Right lobe of liver (tissue), 6 donors: ENCODE measurements around the gene TNS3. TPM values are rescaled to one million over a fixed set of nuclear protein-coding genes. Genes with fewer than 3 reads are reported as not detected.

ENCODE experiments used
- ATAC-seq, 4 donors: fragments of 200-7000 bp; cut with Tn5 transposase; one replicate each; pipeline ENCODE4 v1.9.1; 2020; ENCODE audit warnings: mild to moderate bottlenecking in 4 of 4, moderate library complexity in 4 of 4
- DNase-seq, 3 donors: peaks; one replicate each; pipeline ENCODE4 v3.0.0-alpha.2; 2020
- H3K27ac ChIP-seq, 3 donors: fragments of 200-600 bp; one replicate each; pipeline ENCODE4 v1.8.0; 2022
- H3K27me3 ChIP-seq, 2 donors: fragments of 200-600 bp; one replicate each; pipeline ENCODE4 v1.8.0; 2022
- H3K36me3 ChIP-seq, 4 donors: fragments of 200-600 bp; sonication (generic) in 1 of 4; one replicate each; pipeline versions ENCODE4 v1.5.1 to v1.8.0; 2017 to 2022; ENCODE audit warnings: control low read depth in 1 of 4
- H3K4me1 ChIP-seq, 4 donors: fragments of 200-600 bp; sonication (generic) in 1 of 4; one replicate each; pipeline versions ENCODE4 v1.5.1 to v1.8.0; 2017 to 2022; ENCODE audit warnings: control low read depth in 1 of 4
- H3K4me3 ChIP-seq, 3 donors: fragments of 200-600 bp; one replicate each; pipeline ENCODE4 v1.8.0; 2022
- H3K9me3 ChIP-seq, 4 donors: fragments of 200-600 bp; sonication (generic) in 1 of 4; one replicate each; pipeline versions ENCODE4 v1.5.1 to v1.8.0; 2017 to 2022; ENCODE audit warnings: control low read depth in 1 of 4
- CTCF ChIP-seq, 4 donors: fragments of 200-600 bp in 3 of 4; fragments of 450-650 bp in 1 of 4; IDR thresholded peaks; one replicate each; pipeline versions ENCODE4 v1.5.1 to v1.8.0; 2016 to 2022; ENCODE audit warnings: antibody characterized with exemption in 4 of 4, mild to moderate bottlenecking in 2 of 4
- POLR2A ChIP-seq: fragments of 450-650 bp; IDR thresholded peaks from one replicate; pipeline ENCODE4 v1.6.1; 2017; ENCODE audit warnings: antibody characterized with exemption, mild to moderate bottlenecking
- WGBS: methylation state at CpG from one replicate; pipeline ENCODE4 v1.1.6; 2018; ENCODE audit warnings: low coverage, low lambda C conversion rate; ENCODE audit not compliant: insufficient coverage; ENCODE audit errors: missing lambda C conversion rate; 5-methylcytosine and 5-hydroxymethylcytosine counted together
- intact Hi-C, 2 donors: fragments of 100-400 bp; cut with DNase I; formaldehyde crosslinking; loops; one replicate each; pipeline versions ENCODE4 v1.11.2 to v1.14.1; 2022
- total RNA-seq, 6 experiments: library from RNA; depleted of rRNA in 2 of 6; stranded (reverse); fragments of >200 nt in 2 of 6; fragmentation: NEBNext Ultra II Directional in 3 of 6; extraction: Animal tissue kit (Norgen Biotek cat#: 25700) in 3 of 6; gene quantifications; one replicate each; pipeline versions ENCODE4 v1.1.0 to v1.2.4, GENCODE V29; 2016 to 2023
- donor health status: DM: no; HTN: yes; CAD: no.
- donor health status: DM: no; HTN: no; CAD: no.
- donor health status: DM: no; HTN: no; CAD: no.
- donor health status: DM: no; HTN: yes; CAD: no.
- donor health status: DM: no; HTN: yes; CAD: no.

Gene TNS3
- total RNA-seq, 6 experiments from 2014 or later, result 51.2 to 95.0 (median 58.4) TPM

- no peak overlapping the region for H3K4me3 ChIP-seq
- intact Hi-C loops, result no loop called here
- H3K27me3 ChIP-seq, result no peaks in the 10 kb centered on the region
- DNase-seq, result peak in 1 of 3 donors; percentile 35
- H3K4me1 ChIP-seq, result no peaks in the 10 kb centered on the region
- no peak for TF ChIP-seq CTCF (IDR thresholded peaks at IDR 0.05)
- TF ChIP-seq POLR2A, result no peak
- no peaks in the 10 kb centered on the region for H3K9me3 ChIP-seq
- no peak for ATAC-seq
- peaks cover 0 to 36% (median 9%) of the 10 kb centered on the region in 4 donors for H3K36me3 ChIP-seq
- H3K27ac ChIP-seq, result no peak overlapping the region
- WGBS, result 86% methylated on average over 12 of the region's 32 CpGs
Observed at GRCh38 chr7:47344171-47344955, 237.5 kb downstream of the TNS3 start.

GRCh38 chr7:47343061-47343455 lies 238.9 kb downstream of the TNS3 start:
- intact Hi-C loops, result no loop called here
- 80% methylated on average over 1 of the region's 5 CpGs for WGBS
- no peaks in the 10 kb centered on the region for H3K4me1 ChIP-seq
- DNase-seq, result peak in 1 of 3 donors; percentile 16
- peak in 2 of 4 donors; percentile 7 to 12 for ATAC-seq
- H3K27ac ChIP-seq, result no peak overlapping the region
- H3K9me3 ChIP-seq, result no peaks in the 10 kb centered on the region
- no peak overlapping the region for H3K4me3 ChIP-seq
- H3K36me3 ChIP-seq, result peaks cover 0 to 36% (median 9%) of the 10 kb centered on the region in 4 donors
- no peak for TF ChIP-seq POLR2A
- TF ChIP-seq CTCF (IDR thresholded peaks at IDR 0.05), result no peak
- H3K27me3 ChIP-seq, result no peaks in the 10 kb centered on the region

- H3K36me3 ChIP-seq, result peaks cover 0 to 36% (median 9%) of the 10 kb centered on the region in 4 donors
- DNase-seq (no peak), ATAC-seq (peak in 1 of 4 donors; percentile 26)
Observed at GRCh38 chr7:47342296-47343060, 239.4 kb downstream of the TNS3 start.

GRCh38 chr7:47340517-47340916 lies 241.4 kb downstream of the TNS3 start:
- Histone ChIP-seq H3K4me3 (no peak overlapping the region), H3K27me3 (no peaks in the 10 kb centered on the region), H3K4me1 (no peaks in the 10 kb centered on the region), H3K27ac (no peak overlapping the region), H3K36me3 (peaks cover 0 to 34% (median 13%) of the 10 kb centered on the region in 4 donors), H3K9me3 (no peaks in the 10 kb centered on the region)
- intact Hi-C loops, result no loop called here
- peak in 2 of 4 donors; percentile 32 to 53 for ATAC-seq
- TF ChIP-seq POLR2A (no peak), CTCF (IDR thresholded peaks at IDR 0.05) (no peak)
- 91% methylated on average over 3 of the region's 3 CpGs for WGBS
- DNase-seq, result no peak

More at GRCh38 chr7:47342296-47343060, 239.4 kb downstream of the TNS3 start:
- no peak overlapping the region for H3K4me3 ChIP-seq
- H3K4me1 ChIP-seq, result no peaks in the 10 kb centered on the region
- 85% methylated on average over 5 of the region's 5 CpGs for WGBS
- no peak overlapping the region for H3K27ac ChIP-seq
- intact Hi-C loops, result no loop called here
- no peak for TF ChIP-seq POLR2A
- no peak for TF ChIP-seq CTCF (IDR thresholded peaks at IDR 0.05)
- no peaks in the 10 kb centered on the region for H3K27me3 ChIP-seq
- no peaks in the 10 kb centered on the region for H3K9me3 ChIP-seq
